ENCODE data around the gene RGS10. TPM values are rescaled to one million over a fixed set of nuclear protein-coding genes. Genes with fewer than 3 reads are reported as not detected.
"Not testable (repeated sequence)": the region's sequence is repeated elsewhere in the genome, so short reads cannot be mapped to it uniquely, and the experiment has no call there.

RGS10 gene
- total and polyA plus RNA-seq, 10 of the 15 experiments (the other 5 are each of a cell fraction or from before 2014, with no cell fraction given), result 72.8 to 193 (median 127) TPM

- no peak for TF ChIP-seq MTA3 (IDR thresholded peaks at IDR 0.05; ENCODE audit: borderline replicate concordance, low read length)
These were observed 7.2 kb downstream of the RGS10 start (continued) for GRCh38 chr10:119535305-119535704.

GRCh38 chr10:119533473-119533872, 9.0 kb downstream of the RGS10 start:
- Histone ChIP-seq H3K27me3 (replicated peaks in 1 of 2; ENCODE audit: control insufficient read depth in 2 of 2, insufficient read depth in 2 of 2, low read length in 1 of 2) (no peaks in the 10 kb centered on the region), H2AFZ (ENCODE audit: control insufficient read depth, low read depth, low read length) (no peak overlapping the region), H3K9ac (ENCODE audit: control insufficient read depth, insufficient read depth, low read length) (no peak overlapping the region), H3K4me1 (ENCODE audit: control insufficient read depth, insufficient read depth, low read length) (peaks cover 15% of the 10 kb centered on the region), H3K79me2 (ENCODE audit: control insufficient read depth, insufficient read depth, low read length) (peaks cover 59% of the 10 kb centered on the region), H3K4me3 (no peak overlapping the region), H4K20me1 (ENCODE audit: control insufficient read depth, insufficient read depth) (peaks cover 3% of the 10 kb centered on the region; the same call in 1 of the 2 replicates), H3K27ac (ENCODE audit: control insufficient read depth, insufficient read depth) (no peak overlapping the region), H3K4me2 (ENCODE audit: control insufficient read depth, insufficient read depth) (no peak overlapping the region), H3K36me3 (ENCODE audit: control insufficient read depth in 2 of 2, insufficient read depth in 2 of 2, low read length in 1 of 2) (no peaks in the 10 kb centered on the region), H3K9me3 (replicated peaks; ENCODE audit: control insufficient read depth, insufficient read depth, low read length) (no peaks in the 10 kb centered on the region)
- DNase-seq (ENCODE audit: low read depth, low spot score) (no peak), FAIRE-seq (no peak), ATAC-seq (no peak)
- BruUV-seq (replicated peaks), result no TSS peak
- CTCF ChIA-PET, result interaction anchor here (0.8 to 4.1 kb wide), 5 partner anchors 8 to 335 kb away, joined by 3 to 15 read pairs (median 3); partner anchors contain the start of gene RGS10
- in situ Hi-C loops (cut with MboI) (no loop called here), intact Hi-C loops (cut with micrococcal nuclease; ENCODE audit: unreplicated experiment) (no loop called here)
- RAD21 ChIA-PET (ENCODE audit: unreplicated experiment), result interaction anchor here (1.1 to 2.4 kb wide), 2 partner anchors 16 to 22 kb away, joined by 3 to 9 read pairs; no protein-coding TSS in a partner anchor
- POLR2A ChIA-PET, result interaction anchor here (0.6 kb wide), 2 partner anchors 33 to 88 kb away, joined by 3 read pairs; no protein-coding TSS in a partner anchor
- WGBS (ENCODE audit: insufficient coverage, insufficient replicate concordance, low lambda C conversion rate, missing lambda C conversion rate), result 100% methylated on average over 2 of the region's 2 CpGs
- TF ChIP-seq PAX8 (IDR thresholded peaks at IDR 0.05), result no peak
- no peak for TF ChIP-seq POU2F2 (IDR thresholded peaks at IDR 0.05; ENCODE audit: borderline replicate concordance, low read depth, low read length)
- TF ChIP-seq KAT2A (conservative IDR thresholded peaks at IDR 0.05; ENCODE audit: control insufficient read depth, low read depth, low read length), result no peak
- no peak for TF ChIP-seq NR2C2 (IDR thresholded peaks at IDR 0.05; ENCODE audit: borderline replicate concordance, control insufficient read depth, insufficient read length, low read depth)
- no peak for TF ChIP-seq EZH2 (IDR thresholded peaks at IDR 0.05; ENCODE audit: borderline replicate concordance, control insufficient read depth, low read depth, low read length)
- SMC1A ChIA-PET (ENCODE audit: uncharacterized antibody, unreplicated experiment), result interaction anchor here (1.1 to 2.5 kb wide), 2 partner anchors 15 to 33 kb away, joined by 5 to 6 read pairs; no protein-coding TSS in a partner anchor

- H3K9ac ChIP-seq (ENCODE audit: control insufficient read depth, insufficient read depth, low read length); ATAC-seq; H3K4me1 ChIP-seq (ENCODE audit: control insufficient read depth, insufficient read depth, low read length); H3K27me3 ChIP-seq (replicated peaks in 1 of 2; ENCODE audit: control insufficient read depth in 2 of 2, insufficient read depth in 2 of 2, low read length in 1 of 2); H4K20me1 ChIP-seq (ENCODE audit: control insufficient read depth, insufficient read depth); H3K27ac ChIP-seq (ENCODE audit: control insufficient read depth, insufficient read depth); H3K36me3 ChIP-seq (ENCODE audit: control insufficient read depth in 2 of 2, insufficient read depth in 2 of 2, low read length in 1 of 2); BruUV-seq (replicated peaks); H3K4me3 ChIP-seq; H3K9me3 ChIP-seq (replicated peaks; ENCODE audit: control insufficient read depth, insufficient read depth, low read length); intact Hi-C loops (cut with micrococcal nuclease; ENCODE audit: unreplicated experiment); in situ Hi-C loops (cut with MboI); H3K4me2 ChIP-seq (ENCODE audit: control insufficient read depth, insufficient read depth); DNase-seq (ENCODE audit: low read depth, low spot score); FAIRE-seq; H2AFZ ChIP-seq (ENCODE audit: control insufficient read depth, low read depth, low read length): not testable (repeated sequence)
- H3K79me2 ChIP-seq (ENCODE audit: control insufficient read depth, insufficient read depth, low read length), result peaks cover 52% of the 10 kb centered on the region
- ChIA-PET CTCF (interaction anchor here (0.9 to 4.3 kb wide), 4 partner anchors 11 to 39 kb away, joined by 3 to 20 read pairs (median 9); partner anchors contain the start of gene RGS10), RAD21 (ENCODE audit: unreplicated experiment) (interaction anchor here (1.4 to 2.4 kb wide), 2 partner anchors 8 to 15 kb away, joined by 3 to 9 read pairs; no protein-coding TSS in a partner anchor), SMC1A (ENCODE audit: uncharacterized antibody, unreplicated experiment) (interaction anchor here (2.5 kb wide), 1 partner anchor 33 kb away, joined by 5 read pairs; no protein-coding TSS in a partner anchor), POLR2A (interaction anchor here (1.8 kb wide), 1 partner anchor 8 kb away, joined by 4 read pairs; no protein-coding TSS in a partner anchor)
- 94% methylated on average over 7 of the region's 8 CpGs for WGBS (ENCODE audit: insufficient coverage, insufficient replicate concordance, low lambda C conversion rate, missing lambda C conversion rate)
These were observed 9.7 kb downstream of the RGS10 start for GRCh38 chr10:119532791-119533190.

- not testable (repeated sequence) for FAIRE-seq; H4K20me1 ChIP-seq (ENCODE audit: control insufficient read depth, insufficient read depth)
- 97% methylated on average over 8 of the region's 8 CpGs for WGBS (ENCODE audit: insufficient coverage, insufficient replicate concordance, low lambda C conversion rate, missing lambda C conversion rate)
These were observed 10.3 kb downstream of the RGS10 start for GRCh38 chr10:119532251-119532650.

More at GRCh38 chr10:119532251-119532650, 10.3 kb downstream of the RGS10 start:
- BruUV-seq (replicated peaks); H3K27me3 ChIP-seq (replicated peaks in 1 of 2; ENCODE audit: control insufficient read depth in 2 of 2, insufficient read depth in 2 of 2, low read length in 1 of 2); H3K9me3 ChIP-seq (replicated peaks; ENCODE audit: control insufficient read depth, insufficient read depth, low read length); H3K4me2 ChIP-seq (ENCODE audit: control insufficient read depth, insufficient read depth); SMC1A ChIA-PET (ENCODE audit: uncharacterized antibody, unreplicated experiment); ATAC-seq; H3K27ac ChIP-seq (ENCODE audit: control insufficient read depth, insufficient read depth); in situ Hi-C loops (cut with MboI); H3K36me3 ChIP-seq (ENCODE audit: control insufficient read depth in 2 of 2, insufficient read depth in 2 of 2, low read length in 1 of 2); H2AFZ ChIP-seq (ENCODE audit: control insufficient read depth, low read depth, low read length); H3K9ac ChIP-seq (ENCODE audit: control insufficient read depth, insufficient read depth, low read length); intact Hi-C loops (cut with micrococcal nuclease; ENCODE audit: unreplicated experiment); DNase-seq (ENCODE audit: low read depth, low spot score); H3K4me3 ChIP-seq; H3K4me1 ChIP-seq (ENCODE audit: control insufficient read depth, insufficient read depth, low read length): not testable (repeated sequence)
- RAD21 ChIA-PET (ENCODE audit: unreplicated experiment), result interaction anchor here (1.4 kb wide), 1 partner anchor 8 kb away, joined by 3 read pairs; no protein-coding TSS in a partner anchor
- POLR2A ChIA-PET, result interaction anchor here (0.6 to 1.8 kb wide), 2 partner anchors 8 to 439 kb away, joined by 4 read pairs; no protein-coding TSS in a partner anchor
- H3K79me2 ChIP-seq (ENCODE audit: control insufficient read depth, insufficient read depth, low read length), result peaks cover 51% of the 10 kb centered on the region
- CTCF ChIA-PET, result interaction anchor here (0.9 to 4.3 kb wide), 5 partner anchors 11 to 43 kb away, joined by 3 to 20 read pairs (median 5); partner anchors contain the start of gene RGS10
